SU-DHL-6 (cell line): ENCODE data around the gene SH3BP2.

Experiments used
- EZH2phosphoT487 ChIP-seq: fragments of 200-600 bp; sonication (generic), shearing (Covaris generic); conservative IDR thresholded peaks from 2 replicates; pipeline ENCODE4 v1.6.1; 2018; ENCODE audit warnings: mild to moderate bottlenecking, antibody characterized with exemption, low read length, moderate library complexity, mixed read lengths
- TF ChIP-seq, protein P1 (sequence below): fragments of 200-600 bp; sonication (generic); IDR thresholded peaks from one replicate; pipeline ENCODE4 v1.5.1; 2017; ENCODE audit warnings: antibody characterized with exemption, mild to moderate bottlenecking, low read length, moderate library complexity; ENCODE audit not compliant: insufficient read depth, poor library complexity, severe bottlenecking

DNA sequence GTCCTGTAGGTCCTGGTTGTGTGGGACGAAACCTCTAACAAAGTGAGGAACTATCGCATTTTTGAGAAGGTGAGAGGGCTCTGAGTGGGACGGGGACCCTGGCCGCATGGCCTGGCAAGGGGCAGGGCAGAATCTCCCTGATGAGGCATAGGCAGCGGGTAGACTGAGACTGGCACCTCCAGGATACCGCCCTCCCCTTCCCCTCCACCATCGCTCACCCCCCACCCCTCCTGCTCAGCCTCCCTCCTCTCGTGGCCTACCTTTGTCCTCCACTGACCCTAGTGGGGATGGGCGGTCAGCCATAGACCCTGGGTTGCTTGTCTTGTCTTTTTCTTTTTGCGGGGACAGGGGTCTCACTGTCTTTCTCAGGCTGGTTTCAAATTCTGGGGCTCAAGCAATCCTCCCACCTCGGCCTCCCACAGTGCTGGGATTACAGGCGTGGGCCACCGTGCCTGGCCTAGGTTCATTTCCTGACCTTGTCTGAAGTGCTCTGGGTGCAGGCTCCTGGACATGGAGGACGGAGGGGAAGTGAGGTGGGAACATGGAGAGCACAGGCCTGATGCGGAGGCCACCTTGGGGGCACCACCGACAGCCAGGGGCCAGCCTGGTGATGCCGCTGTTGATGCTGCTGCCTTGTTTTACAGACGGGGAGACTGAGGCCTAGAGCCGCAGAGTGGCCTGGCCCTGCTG, 40.2 kb downstream of the SH3BP2 start:
- TF ChIP-seq, protein P1, sequence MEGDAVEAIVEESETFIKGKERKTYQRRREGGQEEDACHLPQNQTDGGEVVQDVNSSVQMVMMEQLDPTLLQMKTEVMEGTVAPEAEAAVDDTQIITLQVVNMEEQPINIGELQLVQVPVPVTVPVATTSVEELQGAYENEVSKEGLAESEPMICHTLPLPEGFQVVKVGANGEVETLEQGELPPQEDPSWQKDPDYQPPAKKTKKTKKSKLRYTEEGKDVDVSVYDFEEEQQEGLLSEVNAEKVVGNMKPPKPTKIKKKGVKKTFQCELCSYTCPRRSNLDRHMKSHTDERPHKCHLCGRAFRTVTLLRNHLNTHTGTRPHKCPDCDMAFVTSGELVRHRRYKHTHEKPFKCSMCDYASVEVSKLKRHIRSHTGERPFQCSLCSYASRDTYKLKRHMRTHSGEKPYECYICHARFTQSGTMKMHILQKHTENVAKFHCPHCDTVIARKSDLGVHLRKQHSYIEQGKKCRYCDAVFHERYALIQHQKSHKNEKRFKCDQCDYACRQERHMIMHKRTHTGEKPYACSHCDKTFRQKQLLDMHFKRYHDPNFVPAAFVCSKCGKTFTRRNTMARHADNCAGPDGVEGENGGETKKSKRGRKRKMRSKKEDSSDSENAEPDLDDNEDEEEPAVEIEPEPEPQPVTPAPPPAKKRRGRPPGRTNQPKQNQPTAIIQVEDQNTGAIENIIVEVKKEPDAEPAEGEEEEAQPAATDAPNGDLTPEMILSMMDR, result no peak
- no peak for TF ChIP-seq EZH2phosphoT487
